Endothelial cell (in vitro differentiated cells): ENCODE results near the gene PARVB. TPM values are rescaled to one million over a fixed set of nuclear protein-coding genes. Genes with fewer than 3 reads are reported as not detected.

Experiments used
- DNase-seq: peaks from one replicate; pipeline ENCODE4 v3.0.0; 2021; ENCODE audit warnings: low spot score
- H3K27ac Mint-ChIP-seq: one replicate; pipeline ENCODE4 v1.8.0; 2021; ENCODE audit warnings: mixed read lengths, inconsistent platforms; ENCODE audit not compliant: unreplicated experiment
- H3K27me3 Mint-ChIP-seq: one replicate; pipeline ENCODE4 v1.8.0; 2021; ENCODE audit warnings: mild to moderate bottlenecking, moderate library complexity, mixed read lengths, inconsistent platforms; ENCODE audit not compliant: unreplicated experiment
- H3K36me3 Mint-ChIP-seq: one replicate; pipeline ENCODE4 v1.8.0; 2021; ENCODE audit warnings: mild to moderate bottlenecking, low read depth, mixed read lengths, inconsistent platforms; ENCODE audit not compliant: unreplicated experiment
- H3K4me1 Mint-ChIP-seq: one replicate; pipeline ENCODE4 v1.8.0; 2021; ENCODE audit warnings: mild to moderate bottlenecking, mixed read lengths, inconsistent platforms; ENCODE audit not compliant: unreplicated experiment
- H3K4me3 Mint-ChIP-seq: one replicate; pipeline ENCODE4 v1.8.0; 2021; ENCODE audit warnings: mild to moderate bottlenecking, mixed read lengths, inconsistent platforms; ENCODE audit not compliant: unreplicated experiment
- H3K9me3 Mint-ChIP-seq: one replicate; pipeline ENCODE4 v1.8.0; 2021; ENCODE audit warnings: mixed read lengths, inconsistent platforms; ENCODE audit not compliant: unreplicated experiment
- total RNA-seq: library from RNA; stranded (reverse); fragmentation: NEBNext Ultra II Directional; extraction: Animal tissue kit (Norgen Biotek cat#: 25700); gene quantifications from one replicate; pipeline ENCODE4 v1.2.1, GENCODE V29; 2021; ENCODE audit not compliant: unreplicated experiment
- TF ChIP-seq, protein P1 (sequence below): fragments of 200-600 bp; sonication (generic); IDR thresholded peaks from one replicate; pipeline ENCODE4 v1.5.0; 2021; ENCODE audit warnings: antibody characterized with exemption; ENCODE audit not compliant: unreplicated experiment

Gene PARVB
- total RNA-seq, 1 donor from 2014 or later, result 105 TPM

DNA sequence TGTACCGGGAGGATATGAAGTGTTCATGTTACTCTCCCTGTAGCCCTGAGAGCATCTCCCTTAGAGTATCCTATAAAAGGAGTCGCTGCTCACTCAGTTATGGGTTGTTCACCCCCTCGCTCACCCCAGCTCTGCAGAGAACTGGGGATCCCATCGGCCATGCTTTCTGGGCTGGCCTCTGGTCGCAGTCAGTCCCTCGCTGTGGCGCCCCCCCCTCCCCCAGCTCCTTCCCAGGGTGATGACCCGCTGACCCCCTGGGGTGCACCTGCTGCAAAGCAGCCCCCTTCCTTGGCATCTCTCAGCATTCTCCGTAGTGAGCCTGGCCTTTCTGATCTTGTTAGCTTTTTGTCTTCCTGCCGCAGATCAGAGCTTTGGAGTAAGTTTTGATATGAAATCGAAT lies 146.4 kb downstream of the PARVB start:
- no peak for DNase-seq
- H3K4me1 Mint-ChIP-seq, result no peaks in the 10 kb centered on the region
- no peaks in the 10 kb centered on the region for H3K9me3 Mint-ChIP-seq
- TF ChIP-seq, protein P1, sequence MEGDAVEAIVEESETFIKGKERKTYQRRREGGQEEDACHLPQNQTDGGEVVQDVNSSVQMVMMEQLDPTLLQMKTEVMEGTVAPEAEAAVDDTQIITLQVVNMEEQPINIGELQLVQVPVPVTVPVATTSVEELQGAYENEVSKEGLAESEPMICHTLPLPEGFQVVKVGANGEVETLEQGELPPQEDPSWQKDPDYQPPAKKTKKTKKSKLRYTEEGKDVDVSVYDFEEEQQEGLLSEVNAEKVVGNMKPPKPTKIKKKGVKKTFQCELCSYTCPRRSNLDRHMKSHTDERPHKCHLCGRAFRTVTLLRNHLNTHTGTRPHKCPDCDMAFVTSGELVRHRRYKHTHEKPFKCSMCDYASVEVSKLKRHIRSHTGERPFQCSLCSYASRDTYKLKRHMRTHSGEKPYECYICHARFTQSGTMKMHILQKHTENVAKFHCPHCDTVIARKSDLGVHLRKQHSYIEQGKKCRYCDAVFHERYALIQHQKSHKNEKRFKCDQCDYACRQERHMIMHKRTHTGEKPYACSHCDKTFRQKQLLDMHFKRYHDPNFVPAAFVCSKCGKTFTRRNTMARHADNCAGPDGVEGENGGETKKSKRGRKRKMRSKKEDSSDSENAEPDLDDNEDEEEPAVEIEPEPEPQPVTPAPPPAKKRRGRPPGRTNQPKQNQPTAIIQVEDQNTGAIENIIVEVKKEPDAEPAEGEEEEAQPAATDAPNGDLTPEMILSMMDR, result no peak
- H3K4me3 Mint-ChIP-seq, result no peak overlapping the region
- H3K27me3 Mint-ChIP-seq, result peaks cover 2% of the 10 kb centered on the region
- H3K36me3 Mint-ChIP-seq, result peaks cover 3% of the 10 kb centered on the region
- no peak overlapping the region for H3K27ac Mint-ChIP-seq

DNA sequence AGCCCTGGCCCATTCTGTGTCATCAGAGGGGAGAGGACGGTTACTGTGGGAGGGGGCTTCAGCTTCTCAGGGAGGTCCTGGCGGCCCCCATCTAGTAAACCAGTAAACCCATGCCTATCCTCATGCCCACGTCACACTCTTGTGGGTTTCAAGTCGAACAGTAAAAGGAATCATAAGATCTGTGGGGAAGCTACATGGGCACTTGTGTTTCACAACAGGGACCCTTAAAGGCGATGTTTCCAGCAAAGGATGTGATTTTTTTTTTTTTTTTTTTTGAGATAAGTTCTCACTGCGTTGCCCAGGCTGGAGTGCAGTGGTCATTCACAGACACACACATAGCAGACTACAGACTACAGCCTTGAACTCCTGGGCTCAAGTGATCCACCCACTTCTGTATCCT lies 147.5 kb downstream of the PARVB start:
- Mint-ChIP-seq H3K4me3 (no peak overlapping the region), H3K27ac (no peak overlapping the region), H3K27me3 (peaks cover 2% of the 10 kb centered on the region), H3K4me1 (no peaks in the 10 kb centered on the region), H3K9me3 (no peaks in the 10 kb centered on the region), H3K36me3 (peaks cover 3% of the 10 kb centered on the region)
- DNase-seq, result no peak
- TF ChIP-seq, protein P1, result no peak

DNA sequence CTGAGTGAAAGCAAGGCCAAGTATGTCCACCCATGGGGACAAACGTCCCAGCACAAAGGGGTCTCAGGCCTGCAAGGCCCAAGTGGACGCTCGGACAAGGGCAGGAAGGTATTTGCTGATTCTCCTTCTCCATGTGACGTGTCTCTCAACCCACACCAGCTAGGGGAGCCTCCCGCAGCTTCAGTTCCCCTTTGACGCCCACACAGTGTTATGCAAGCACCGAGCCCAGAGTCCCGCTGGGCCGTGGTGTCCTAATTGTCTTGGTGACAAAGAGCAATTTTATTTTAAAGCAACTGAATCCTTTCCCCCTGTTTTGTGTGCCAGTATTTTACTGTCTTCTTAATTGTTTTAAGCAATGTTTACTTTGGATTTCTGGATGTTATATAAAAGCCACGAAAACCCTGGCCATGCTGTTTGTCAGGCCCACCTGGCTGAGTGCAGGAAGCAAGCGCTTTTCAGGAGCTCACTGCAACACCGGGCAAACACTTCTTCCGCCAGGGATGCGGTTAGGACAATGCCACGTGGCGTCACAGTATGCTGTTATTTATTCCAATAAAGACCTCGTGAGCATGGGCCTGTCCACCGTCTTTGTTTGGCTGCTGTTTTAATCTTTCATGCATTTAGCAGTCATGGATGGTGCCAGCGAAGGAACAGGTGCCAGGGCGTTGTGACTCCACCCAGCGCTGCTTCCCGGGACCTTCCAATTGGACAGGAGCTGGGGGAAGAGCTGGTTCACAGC lies 148.4 kb downstream of the PARVB start:
- Mint-ChIP-seq H3K36me3 (peaks cover 3% of the 10 kb centered on the region), H3K4me3 (no peak overlapping the region)

DNA sequence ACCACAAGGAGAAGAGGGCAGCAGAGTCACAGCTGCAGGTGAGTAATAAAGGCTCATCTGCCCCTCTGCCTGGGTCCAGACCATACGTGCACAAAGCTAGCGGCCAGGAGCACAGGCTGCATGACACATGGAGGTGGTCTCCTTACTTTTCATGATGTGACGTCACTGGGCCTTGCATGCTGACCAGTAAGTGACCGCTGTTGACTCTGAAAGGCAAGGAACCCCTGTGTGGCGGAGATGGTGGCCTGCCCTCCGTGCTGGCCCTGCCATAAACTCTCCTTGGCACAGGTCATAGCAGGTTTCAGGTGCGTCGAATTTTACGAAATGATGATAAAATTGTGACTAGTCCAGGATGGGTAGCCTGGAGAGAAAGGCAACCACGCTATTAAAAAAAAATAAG lies 149.1 kb downstream of the PARVB start:
- Mint-ChIP-seq H3K4me3 (no peak overlapping the region), H3K9me3 (no peaks in the 10 kb centered on the region), H3K4me1 (no peaks in the 10 kb centered on the region), H3K36me3 (peaks cover 3% of the 10 kb centered on the region), H3K27me3 (peaks cover 2% of the 10 kb centered on the region), H3K27ac (no peak overlapping the region)
- TF ChIP-seq, protein P1, result no peak
- DNase-seq, result no peak

More for the DNA sequence above, 148.4 kb downstream of the PARVB start:
- DNase-seq, result no peak
- H3K4me1 Mint-ChIP-seq, result no peaks in the 10 kb centered on the region
- no peaks in the 10 kb centered on the region for H3K9me3 Mint-ChIP-seq
- H3K27me3 Mint-ChIP-seq, result peaks cover 2% of the 10 kb centered on the region
- TF ChIP-seq, protein P1, result no peak
- no peak overlapping the region for H3K27ac Mint-ChIP-seq

DNA sequence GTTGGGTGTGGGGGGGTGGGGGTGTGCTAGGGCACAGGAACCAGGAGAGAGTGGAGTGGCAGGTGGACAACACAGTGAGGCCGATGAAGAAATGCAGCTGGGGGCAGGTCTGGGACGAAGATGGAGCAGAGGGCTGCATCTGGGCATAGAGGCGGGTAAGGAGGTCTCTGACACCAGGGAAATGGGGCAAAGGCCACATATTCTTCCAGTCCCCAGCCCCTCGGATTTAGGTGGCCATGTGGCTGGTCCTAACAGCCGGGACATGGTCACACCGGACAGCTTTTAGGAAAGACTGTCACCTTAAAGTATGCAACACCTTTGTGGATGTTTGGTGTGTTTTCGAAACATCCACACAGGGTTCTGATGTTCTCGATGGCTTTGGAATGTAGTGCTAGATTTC lies 151.6 kb downstream of the PARVB start:
- Mint-ChIP-seq H3K27ac (no peak overlapping the region), H3K9me3 (no peaks in the 10 kb centered on the region), H3K36me3 (peaks cover 3% of the 10 kb centered on the region), H3K27me3 (peaks cover 2% of the 10 kb centered on the region), H3K4me1 (no peaks in the 10 kb centered on the region), H3K4me3 (no peak overlapping the region)
- TF ChIP-seq, protein P1, result no peak
- DNase-seq, result no peak
